ENCODE results near the gene ST8SIA2. TPM values are rescaled to one million over a fixed set of nuclear protein-coding genes. Genes with fewer than 3 reads are reported as not detected.

Gene ST8SIA2
- total RNA-seq, 1 experiment from 2014 or later, result 0.15 TPM

DNA sequence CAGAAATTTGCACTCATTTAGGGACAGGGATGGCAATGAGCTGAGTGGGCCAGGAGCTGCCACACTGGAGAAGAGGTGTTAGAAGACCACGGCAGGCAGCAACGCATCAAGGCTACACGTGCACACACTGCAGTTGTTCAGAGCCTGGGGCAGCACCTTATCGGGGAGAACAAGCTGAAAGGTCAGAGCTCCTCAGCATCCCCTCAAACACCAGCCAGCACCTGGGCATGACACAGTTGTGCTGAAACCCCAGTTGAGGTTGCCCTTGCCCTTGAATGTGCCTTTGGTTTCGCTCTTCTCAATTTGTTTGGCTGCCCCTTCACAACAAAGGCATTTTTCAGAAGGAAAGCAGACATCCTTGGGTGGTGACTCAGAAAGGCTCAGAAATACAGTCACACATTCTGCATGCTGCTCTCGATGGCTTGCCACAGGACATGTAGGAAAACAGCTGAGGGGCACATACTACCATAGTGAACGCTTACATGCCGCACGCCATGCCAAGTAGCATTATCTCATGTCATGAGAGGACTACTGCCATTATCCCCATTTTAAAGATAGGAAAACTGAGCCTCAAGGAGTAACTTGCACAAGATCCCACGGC, 57.6 kb downstream of the ST8SIA2 start:
- intact Hi-C loops (cut with micrococcal nuclease; ENCODE audit: unreplicated experiment) (no loop called here), in situ Hi-C loops (cut with HindIII; ENCODE audit: low pct_unique_long_range_greater_than_20kb, low sequenced_read_pairs) (no loop called here)
- ATAC-seq, result no peak; the same call in 1 of the 2 replicates
- TF ChIP-seq, protein P1, sequence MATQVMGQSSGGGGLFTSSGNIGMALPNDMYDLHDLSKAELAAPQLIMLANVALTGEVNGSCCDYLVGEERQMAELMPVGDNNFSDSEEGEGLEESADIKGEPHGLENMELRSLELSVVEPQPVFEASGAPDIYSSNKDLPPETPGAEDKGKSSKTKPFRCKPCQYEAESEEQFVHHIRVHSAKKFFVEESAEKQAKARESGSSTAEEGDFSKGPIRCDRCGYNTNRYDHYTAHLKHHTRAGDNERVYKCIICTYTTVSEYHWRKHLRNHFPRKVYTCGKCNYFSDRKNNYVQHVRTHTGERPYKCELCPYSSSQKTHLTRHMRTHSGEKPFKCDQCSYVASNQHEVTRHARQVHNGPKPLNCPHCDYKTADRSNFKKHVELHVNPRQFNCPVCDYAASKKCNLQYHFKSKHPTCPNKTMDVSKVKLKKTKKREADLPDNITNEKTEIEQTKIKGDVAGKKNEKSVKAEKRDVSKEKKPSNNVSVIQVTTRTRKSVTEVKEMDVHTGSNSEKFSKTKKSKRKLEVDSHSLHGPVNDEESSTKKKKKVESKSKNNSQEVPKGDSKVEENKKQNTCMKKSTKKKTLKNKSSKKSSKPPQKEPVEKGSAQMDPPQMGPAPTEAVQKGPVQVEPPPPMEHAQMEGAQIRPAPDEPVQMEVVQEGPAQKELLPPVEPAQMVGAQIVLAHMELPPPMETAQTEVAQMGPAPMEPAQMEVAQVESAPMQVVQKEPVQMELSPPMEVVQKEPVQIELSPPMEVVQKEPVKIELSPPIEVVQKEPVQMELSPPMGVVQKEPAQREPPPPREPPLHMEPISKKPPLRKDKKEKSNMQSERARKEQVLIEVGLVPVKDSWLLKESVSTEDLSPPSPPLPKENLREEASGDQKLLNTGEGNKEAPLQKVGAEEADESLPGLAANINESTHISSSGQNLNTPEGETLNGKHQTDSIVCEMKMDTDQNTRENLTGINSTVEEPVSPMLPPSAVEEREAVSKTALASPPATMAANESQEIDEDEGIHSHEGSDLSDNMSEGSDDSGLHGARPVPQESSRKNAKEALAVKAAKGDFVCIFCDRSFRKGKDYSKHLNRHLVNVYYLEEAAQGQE (IDR thresholded peaks at IDR 0.05; ENCODE audit: insufficient read depth in 1 of 2, low read depth in 2 of 2, low read length in 1 of 2), result no peak
- TF ChIP-seq TCF7L2 (IDR thresholded peaks at IDR 0.05; ENCODE audit: low read depth, low read length) (no peak), POLR2AphosphoS5 (IDR thresholded peaks at IDR 0.05; ENCODE audit: low read depth, low read length) (no peak), SIN3A (IDR thresholded peaks at IDR 0.05; ENCODE audit: borderline replicate concordance, insufficient read depth, low read depth, low read length) (no peak)
- TF ChIP-seq, protein P2, sequence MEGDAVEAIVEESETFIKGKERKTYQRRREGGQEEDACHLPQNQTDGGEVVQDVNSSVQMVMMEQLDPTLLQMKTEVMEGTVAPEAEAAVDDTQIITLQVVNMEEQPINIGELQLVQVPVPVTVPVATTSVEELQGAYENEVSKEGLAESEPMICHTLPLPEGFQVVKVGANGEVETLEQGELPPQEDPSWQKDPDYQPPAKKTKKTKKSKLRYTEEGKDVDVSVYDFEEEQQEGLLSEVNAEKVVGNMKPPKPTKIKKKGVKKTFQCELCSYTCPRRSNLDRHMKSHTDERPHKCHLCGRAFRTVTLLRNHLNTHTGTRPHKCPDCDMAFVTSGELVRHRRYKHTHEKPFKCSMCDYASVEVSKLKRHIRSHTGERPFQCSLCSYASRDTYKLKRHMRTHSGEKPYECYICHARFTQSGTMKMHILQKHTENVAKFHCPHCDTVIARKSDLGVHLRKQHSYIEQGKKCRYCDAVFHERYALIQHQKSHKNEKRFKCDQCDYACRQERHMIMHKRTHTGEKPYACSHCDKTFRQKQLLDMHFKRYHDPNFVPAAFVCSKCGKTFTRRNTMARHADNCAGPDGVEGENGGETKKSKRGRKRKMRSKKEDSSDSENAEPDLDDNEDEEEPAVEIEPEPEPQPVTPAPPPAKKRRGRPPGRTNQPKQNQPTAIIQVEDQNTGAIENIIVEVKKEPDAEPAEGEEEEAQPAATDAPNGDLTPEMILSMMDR (IDR thresholded peaks at IDR 0.05), result no peak
- no peak overlapping the region for H3K27ac ChIP-seq (ENCODE audit: low read length)
- H3K9me3 ChIP-seq (ENCODE audit: control insufficient read depth, insufficient read depth, low read depth, low read length), result no peaks in the 10 kb centered on the region
- BruUV-seq (replicated peaks), result no TSS peak
- no peak for DNase-seq (ENCODE audit: low read depth, low spot score)
- no peaks in the 10 kb centered on the region for H3K36me3 ChIP-seq (ENCODE audit: control insufficient read depth, insufficient read depth, low read length)
- ChIA-PET CTCF (no interaction called here), POLR2A (no interaction called here)
- no peaks in the 10 kb centered on the region; the same call in 1 of the 2 replicates for H3K27me3 ChIP-seq (ENCODE audit: control insufficient read depth, insufficient read depth, low read length)
- H3K4me3 ChIP-seq (ENCODE audit: low read depth in 2 of 2, low read length in 2 of 2), result no peak overlapping the region
- no peaks in the 10 kb centered on the region; the same call in 1 of the 2 replicates for H3K4me1 ChIP-seq (ENCODE audit: control insufficient read depth, insufficient read depth, low read length)

DNA sequence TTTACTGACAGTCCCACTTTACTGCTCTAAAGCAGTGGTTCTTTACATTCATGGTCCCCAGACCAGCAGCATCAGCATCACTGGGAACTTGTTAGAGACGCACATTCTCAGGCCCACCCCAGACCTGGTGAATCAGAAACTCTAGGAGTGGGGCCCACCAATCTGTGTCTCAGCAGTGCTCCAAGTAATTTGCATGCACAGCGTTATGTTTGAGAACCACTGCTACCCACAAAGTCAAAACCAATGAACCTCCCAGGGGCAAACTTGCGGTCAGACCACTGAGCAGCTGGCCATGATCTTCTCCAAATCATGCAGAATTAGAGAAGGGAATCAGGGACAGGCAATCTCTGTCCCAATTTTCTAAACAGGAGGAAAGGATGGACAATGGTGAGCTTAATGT, 58.5 kb downstream of the ST8SIA2 start:
- in situ Hi-C loops (cut with HindIII; ENCODE audit: low pct_unique_long_range_greater_than_20kb, low sequenced_read_pairs) (no loop called here), intact Hi-C loops (cut with micrococcal nuclease; ENCODE audit: unreplicated experiment) (no loop called here)
- POLR2A ChIA-PET, result no interaction called here
- H3K9me3 ChIP-seq (ENCODE audit: control insufficient read depth, insufficient read depth, low read depth, low read length), result no peaks in the 10 kb centered on the region
- DNase-seq (ENCODE audit: low read depth, low spot score) (no peak), ATAC-seq (no peak)
- CTCF ChIA-PET, result no interaction called here
- H3K4me3 ChIP-seq (ENCODE audit: low read depth in 2 of 2, low read length in 2 of 2), result no peak overlapping the region
- no peaks in the 10 kb centered on the region for H3K36me3 ChIP-seq (ENCODE audit: control insufficient read depth, insufficient read depth, low read length)
- no TSS peak for BruUV-seq (replicated peaks)
- no peak overlapping the region for H3K27ac ChIP-seq (ENCODE audit: low read length)
- no peaks in the 10 kb centered on the region; the same call in 1 of the 2 replicates for H3K4me1 ChIP-seq (ENCODE audit: control insufficient read depth, insufficient read depth, low read length)
- TF ChIP-seq POLR2AphosphoS5 (IDR thresholded peaks at IDR 0.05; ENCODE audit: low read depth, low read length) (no peak), TCF7L2 (IDR thresholded peaks at IDR 0.05; ENCODE audit: low read depth, low read length) (no peak), SIN3A (IDR thresholded peaks at IDR 0.05; ENCODE audit: borderline replicate concordance, insufficient read depth, low read depth, low read length) (no peak)
- TF ChIP-seq, protein P2 (IDR thresholded peaks at IDR 0.05), result no peak
- TF ChIP-seq, protein P1 (IDR thresholded peaks at IDR 0.05; ENCODE audit: insufficient read depth in 1 of 2, low read depth in 2 of 2, low read length in 1 of 2), result no peak
- H3K27me3 ChIP-seq (ENCODE audit: control insufficient read depth, insufficient read depth, low read length), result no peaks in the 10 kb centered on the region; the same call in 1 of the 2 replicates
